WI38 (cell line): Measurements from ENCODE around the gene SRRM3.
"Not testable (repeated sequence)": the region's sequence is repeated elsewhere in the genome, so short reads cannot be mapped to it uniquely, and the experiment has no call there.

Experiments used
- H3K4me3 ChIP-seq: 2 replicates; pipeline ENCODE4 v1.5.1; 2011; ENCODE audit warnings: low read depth, mild to moderate bottlenecking, control low read depth, low read length
- TF ChIP-seq, protein P1 (sequence below): IDR thresholded peaks from 2 replicates; pipeline ENCODE4 v1.5.1; 2012; ENCODE audit warnings: low read depth, mild to moderate bottlenecking, control low read depth, low read length

SRRM3 gene

DNA sequence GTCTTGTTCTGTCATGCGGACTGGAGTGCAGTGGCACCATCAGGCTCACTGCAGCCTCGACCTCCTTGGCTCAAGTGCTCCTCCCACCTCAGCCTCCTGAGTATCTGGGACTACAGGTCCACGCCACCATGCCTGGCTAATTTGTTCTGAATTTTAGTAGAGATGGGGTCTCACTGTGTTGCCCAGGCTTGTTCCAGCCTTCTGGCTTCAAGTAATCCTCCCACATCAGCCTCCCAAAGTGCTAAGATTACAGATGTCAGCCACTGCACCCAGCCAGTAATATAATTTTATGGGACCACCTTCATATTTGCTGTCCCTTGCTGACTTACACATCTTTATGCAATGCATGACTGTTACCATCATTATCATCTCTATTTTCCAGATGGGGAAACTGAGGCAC, 99.3 kb downstream of the SRRM3 start:
- TF ChIP-seq, protein P1, sequence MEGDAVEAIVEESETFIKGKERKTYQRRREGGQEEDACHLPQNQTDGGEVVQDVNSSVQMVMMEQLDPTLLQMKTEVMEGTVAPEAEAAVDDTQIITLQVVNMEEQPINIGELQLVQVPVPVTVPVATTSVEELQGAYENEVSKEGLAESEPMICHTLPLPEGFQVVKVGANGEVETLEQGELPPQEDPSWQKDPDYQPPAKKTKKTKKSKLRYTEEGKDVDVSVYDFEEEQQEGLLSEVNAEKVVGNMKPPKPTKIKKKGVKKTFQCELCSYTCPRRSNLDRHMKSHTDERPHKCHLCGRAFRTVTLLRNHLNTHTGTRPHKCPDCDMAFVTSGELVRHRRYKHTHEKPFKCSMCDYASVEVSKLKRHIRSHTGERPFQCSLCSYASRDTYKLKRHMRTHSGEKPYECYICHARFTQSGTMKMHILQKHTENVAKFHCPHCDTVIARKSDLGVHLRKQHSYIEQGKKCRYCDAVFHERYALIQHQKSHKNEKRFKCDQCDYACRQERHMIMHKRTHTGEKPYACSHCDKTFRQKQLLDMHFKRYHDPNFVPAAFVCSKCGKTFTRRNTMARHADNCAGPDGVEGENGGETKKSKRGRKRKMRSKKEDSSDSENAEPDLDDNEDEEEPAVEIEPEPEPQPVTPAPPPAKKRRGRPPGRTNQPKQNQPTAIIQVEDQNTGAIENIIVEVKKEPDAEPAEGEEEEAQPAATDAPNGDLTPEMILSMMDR = no peak
- H3K4me3 ChIP-seq = no peak overlapping the region

GRCh38 chr7:76302347-76303201, 100.9 kb downstream of the SRRM3 start, which contains the start of gene HSPB1:
HSPB1 (plus strand) TSS chr7:76302673; CDS start chr7:76302713, 40 bp downstream.
- peak within 1 kb of the TSS; percentile 95 for H3K4me3 ChIP-seq
- TF ChIP-seq, protein P1 = no peak

DNA sequence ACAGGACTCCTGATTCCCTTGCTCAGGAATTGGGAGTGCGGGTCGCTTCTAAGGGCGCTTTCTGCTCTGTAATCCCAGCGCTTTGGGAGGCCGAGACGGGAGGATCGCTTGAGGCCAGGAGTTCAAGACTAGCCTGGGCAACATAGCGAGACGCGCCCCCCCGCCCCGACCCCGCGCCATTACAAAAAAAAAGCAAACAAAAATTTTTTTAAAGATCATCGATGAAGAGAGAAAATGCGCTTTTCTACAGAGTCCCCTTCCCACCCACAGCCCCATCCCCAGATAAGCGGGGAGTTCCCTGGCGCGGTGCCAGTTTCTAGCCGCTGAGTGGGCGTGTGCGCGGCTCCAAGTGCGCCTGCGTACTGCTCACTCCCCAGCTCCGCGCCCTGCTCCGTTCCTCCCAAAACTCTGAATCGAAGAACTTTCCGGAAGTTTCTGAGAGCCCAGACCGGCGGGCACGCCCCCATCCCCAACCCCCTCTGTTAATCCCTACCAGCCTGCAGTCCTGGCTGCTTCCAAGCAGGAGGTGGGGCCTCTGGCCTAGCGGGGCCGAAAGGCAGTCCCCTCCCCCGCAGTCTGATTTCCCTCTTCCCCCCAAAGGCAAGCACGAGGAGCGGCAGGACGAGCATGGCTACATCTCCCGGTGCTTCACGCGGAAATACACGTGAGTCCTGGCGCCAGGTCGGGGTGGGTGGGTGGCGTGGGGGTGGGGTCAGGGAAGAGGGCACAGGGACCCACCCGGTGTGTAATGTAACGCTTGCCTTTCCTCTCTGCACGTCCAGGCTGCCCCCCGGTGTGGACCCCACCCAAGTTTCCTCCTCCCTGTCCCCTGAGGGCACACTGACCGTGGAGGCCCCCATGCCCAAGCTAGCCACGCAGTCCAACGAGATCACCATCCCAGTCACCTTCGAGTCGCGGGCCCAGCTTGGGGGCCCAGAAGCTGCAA, 101.8 kb downstream of the SRRM3 start:
- TF ChIP-seq, protein P1 = no peak

GRCh38 chr7:76304888-76305375, 103.2 kb downstream of the SRRM3 start:
- H3K4me3 ChIP-seq = no peak overlapping the region
- TF ChIP-seq, protein P1 = no peak

More for the DNA sequence above, 101.8 kb downstream of the SRRM3 start:
- H3K4me3 ChIP-seq = peak overlapping the region; percentile 95

DNA sequence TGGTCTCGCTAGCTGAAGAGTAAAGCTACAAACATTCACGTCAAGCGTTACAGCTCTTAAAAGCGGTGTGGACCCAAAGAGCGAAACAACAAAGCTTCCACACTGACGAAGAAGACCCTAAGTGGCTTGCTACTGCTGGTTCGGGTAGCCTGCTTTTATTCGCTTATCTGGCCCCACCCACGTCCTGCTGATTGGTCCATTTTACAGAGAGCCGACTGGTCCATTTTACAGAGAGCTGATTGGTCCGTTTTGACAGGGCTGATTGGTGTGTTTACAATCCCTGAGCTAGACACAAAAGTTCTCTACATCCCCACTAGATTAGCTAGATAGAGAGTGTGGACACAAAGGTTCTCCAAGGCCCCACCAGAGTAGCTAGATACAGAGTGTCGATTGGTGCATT, 107.2 kb downstream of the SRRM3 start:
- H3K4me3 ChIP-seq = not testable (repeated sequence)

- H3K4me3 ChIP-seq = not testable (repeated sequence)
Observed at GRCh38 chr7:76309341-76310101, 107.8 kb downstream of the SRRM3 start.

DNA sequence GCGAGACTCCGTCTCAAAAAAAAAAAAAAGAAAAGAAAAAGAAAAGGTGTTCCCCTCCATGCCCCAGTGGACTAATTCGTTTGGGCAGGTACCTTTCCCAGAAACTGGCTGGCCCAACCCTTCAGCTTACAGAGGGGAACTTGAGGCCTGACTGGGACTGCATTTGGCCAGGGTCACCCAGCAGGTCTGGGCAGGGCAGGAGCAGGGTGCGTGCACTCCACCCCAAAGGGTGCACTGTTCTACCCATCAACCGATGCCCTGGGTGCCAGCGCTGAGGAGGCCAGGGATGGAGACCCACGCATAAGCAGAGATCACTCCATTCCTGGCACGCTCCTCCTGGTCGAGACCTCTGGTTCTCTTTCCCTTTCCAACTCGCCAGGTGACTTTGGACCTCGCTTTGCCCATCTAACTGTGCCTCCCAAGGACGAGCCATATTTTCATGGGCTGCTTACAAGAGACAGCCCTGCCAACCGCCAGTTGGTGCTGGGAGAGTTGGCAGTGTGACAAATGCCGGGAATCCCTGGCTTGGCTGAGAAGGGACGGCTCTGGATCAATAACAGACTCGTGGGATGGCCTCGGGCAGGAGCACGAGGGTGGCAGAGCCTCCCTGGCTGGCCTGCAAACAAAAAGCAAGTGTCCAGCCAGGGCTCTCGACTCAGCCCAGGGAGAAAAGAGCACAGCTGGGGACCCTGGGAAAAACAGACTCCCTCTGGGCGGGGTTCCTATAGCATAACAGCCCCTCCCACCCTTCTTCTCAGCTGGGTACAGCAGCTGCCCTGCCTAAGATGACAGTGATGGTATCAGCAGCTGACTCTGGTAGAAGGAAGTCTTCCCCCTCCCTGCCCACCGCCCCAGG, 108.6 kb downstream of the SRRM3 start:
- no peak overlapping the region for H3K4me3 ChIP-seq
- TF ChIP-seq, protein P1 = no peak

DNA sequence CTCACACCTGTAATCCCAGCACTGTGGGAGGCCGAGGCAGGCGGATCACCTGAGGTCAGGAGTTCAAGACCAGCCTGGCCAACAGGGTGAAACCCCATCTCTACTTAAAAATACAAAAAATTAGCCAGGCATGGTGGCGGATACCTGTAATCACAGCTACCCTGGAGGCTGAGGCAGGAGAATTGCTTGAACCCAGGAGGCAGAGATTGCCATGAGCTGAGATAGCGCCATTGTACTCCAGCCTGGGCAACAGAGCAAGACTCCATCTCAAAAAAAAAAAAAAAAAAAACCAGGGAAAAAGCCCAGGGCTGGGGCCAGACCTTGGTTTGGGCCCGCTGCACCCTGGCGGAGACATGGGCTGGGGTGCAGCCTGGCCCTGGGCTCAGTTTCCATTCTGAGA, 110.1 kb downstream of the SRRM3 start:
- not testable (repeated sequence) for H3K4me3 ChIP-seq
